ENCODE data around the gene PRKD2. TPM values are rescaled to one million over a fixed set of nuclear protein-coding genes. Genes with fewer than 3 reads are reported as not detected.

Gene PRKD2
- total and polyA plus RNA-seq, 5 experiments from 2014 or later = 28.6 to 102 (median 79.7) TPM

DNA sequence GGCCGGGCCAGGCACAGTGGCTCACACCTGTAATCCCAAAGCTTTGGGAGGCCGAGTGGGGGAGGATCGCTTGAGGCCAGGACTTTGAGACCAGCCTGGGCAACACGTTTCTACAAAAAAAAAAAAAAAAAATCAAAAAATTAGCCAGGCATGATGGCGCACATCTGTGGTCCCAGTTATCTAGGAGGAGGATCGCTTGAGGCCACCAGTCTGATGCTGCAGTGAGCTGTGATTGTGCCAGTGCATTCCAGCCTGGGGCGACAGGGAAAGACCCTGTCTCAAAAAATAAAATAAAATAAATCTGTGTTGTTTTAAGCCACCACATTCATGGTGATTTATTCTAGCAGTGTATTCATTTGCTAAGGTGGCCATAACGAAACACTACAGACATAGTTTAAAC lies 51.8 kb downstream of the PRKD2 start:
- POLR2A ChIA-PET = interaction anchor here (0.6 to 1.0 kb wide), 2 partner anchors 9 to 134 kb away, joined by 3 read pairs; no protein-coding TSS in a partner anchor
- H3K27me3 Mint-ChIP-seq = peaks cover 0 to 3% (median 0%) of the 10 kb centered on the region in 5 donors
- no peaks in the 10 kb centered on the region for H3K36me3 Mint-ChIP-seq

DNA sequence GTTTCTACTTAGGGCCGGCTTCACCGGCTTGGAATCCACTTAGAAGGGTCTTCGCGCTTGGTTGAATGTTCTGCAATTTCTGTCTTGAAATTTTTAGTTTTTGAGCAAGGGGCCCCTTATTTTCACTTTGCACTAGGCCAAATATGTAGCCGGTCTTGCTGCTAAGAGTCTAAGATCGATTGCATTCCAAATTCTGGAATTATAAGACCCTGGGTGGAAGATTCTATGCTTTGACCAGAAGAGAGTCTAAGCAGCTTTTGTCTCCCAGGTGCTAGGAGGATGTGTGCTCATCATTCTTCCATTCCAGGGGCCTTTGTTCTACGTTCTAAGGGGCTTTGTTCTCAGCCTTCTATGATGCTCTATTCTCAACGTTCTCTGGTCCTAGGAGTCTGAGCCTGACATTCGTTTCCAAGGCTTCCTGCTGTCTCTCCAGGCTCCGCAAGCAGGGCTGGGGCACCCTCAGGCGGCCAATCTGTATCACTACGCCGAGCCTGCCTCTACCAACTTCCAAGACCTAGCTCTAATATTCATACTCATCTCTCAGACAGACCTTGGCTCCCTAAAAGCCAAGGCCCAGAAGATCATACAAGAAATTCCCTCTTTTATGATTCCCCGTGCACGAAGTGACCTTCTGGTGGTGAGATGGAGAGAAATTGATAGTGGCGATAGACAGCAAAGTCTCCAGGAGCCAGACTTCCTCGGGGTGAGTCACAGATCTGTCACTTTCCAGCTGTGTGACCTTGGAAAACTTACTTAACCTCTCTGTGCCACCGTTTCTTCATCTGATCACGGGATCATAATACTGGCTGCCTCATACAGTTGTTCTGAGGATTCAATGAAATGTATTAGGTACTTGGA lies 55.0 kb downstream of the PRKD2 start:
- Mint-ChIP-seq H3K9me3 (no peaks in the 10 kb centered on the region), H3K4me3 (peak overlapping the region; percentile 80 to 93 (median 84)), H3K27me3 (peaks cover 7 to 26% (median 13%) of the 10 kb centered on the region in 5 donors), H3K36me3 (no peaks in the 10 kb centered on the region), H3K27ac (peak overlapping the region; percentile 52 to 97 (median 83)), H3K4me1 (peaks cover 16 to 31% (median 23%) of the 10 kb centered on the region in 4 donors)
- ATAC-seq (peak; percentile 45 to 62), DNase-seq (peak; percentile 65 to 85 (median 78))
- POLR2A ChIA-PET = interaction anchor here (0.7 to 2.3 kb wide), 14 partner anchors 11 to 139 kb away, joined by 3 to 27 read pairs (median 6); partner anchors contain the start of genes CALM3 and GNG8

More for the DNA sequence above, 51.8 kb downstream of the PRKD2 start:
- Mint-ChIP-seq H3K4me3 (no peak overlapping the region), H3K9me3 (peaks cover 0 to 4% (median 0%) of the 10 kb centered on the region in 9 donors), H3K27ac (no peak overlapping the region), H3K4me1 (peaks cover 8 to 18% (median 15%) of the 10 kb centered on the region in 4 donors)
- ATAC-seq = no peak
- DNase-seq = no peak

DNA sequence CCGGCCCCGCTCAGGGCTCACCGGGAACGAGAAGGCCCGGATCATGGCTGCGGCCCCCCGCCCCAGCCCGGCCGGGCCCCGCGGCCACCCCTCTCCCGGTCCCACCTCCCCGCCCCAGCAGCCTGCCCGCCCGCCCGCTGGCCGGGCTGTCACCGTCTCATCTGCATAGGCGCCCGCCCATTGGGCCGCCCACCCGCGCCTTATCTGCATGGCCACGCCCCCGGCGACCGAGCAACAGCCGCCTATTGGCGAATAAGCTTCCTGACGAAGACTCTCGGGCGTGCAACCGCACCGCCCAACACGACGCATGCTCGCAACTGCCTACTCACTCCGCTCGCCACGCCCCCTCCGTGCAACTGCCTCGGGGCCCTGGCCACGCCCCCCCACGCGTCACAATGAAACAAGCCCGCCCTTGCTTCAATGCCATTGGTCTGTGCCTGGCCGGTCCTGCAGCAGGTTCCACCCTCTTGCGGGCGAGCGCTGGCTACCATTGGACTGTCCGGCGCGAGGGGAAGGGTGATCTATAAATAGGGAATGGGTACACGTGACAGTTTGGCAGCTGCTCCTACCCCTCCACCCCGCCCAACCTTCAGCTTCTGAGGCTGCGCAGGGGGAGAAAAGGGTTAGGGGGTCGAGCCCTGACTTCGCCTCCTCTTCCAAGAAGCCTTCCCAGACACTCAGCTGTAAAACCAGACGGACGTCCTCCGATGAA lies 55.7 kb downstream of the PRKD2 start, which contains the start of gene DACT3:
DACT3 (minus strand) TSS at position 163 of the 712 bp plus-strand sequence; CDS start at position 45, 118 bp downstream.
- ATAC-seq (peak; percentile 89 to 90), DNase-seq (peak; percentile 96 to 100 (median 99))
- H3K36me3 Mint-ChIP-seq = peaks cover 0 to 3% (median 0%) of the 10 kb centered on the region in 3 donors
- H3K27me3 Mint-ChIP-seq = peaks cover 9 to 31% (median 18%) of the 10 kb centered on the region in 5 donors
- H3K27ac Mint-ChIP-seq = peak within 1 kb of the TSS; percentile 52 to 97 (median 83)
- H3K9me3 Mint-ChIP-seq = no peaks in the 10 kb centered on the region
- H3K4me1 Mint-ChIP-seq = peaks cover 16 to 31% (median 23%) of the 10 kb centered on the region in 4 donors
- POLR2A ChIA-PET = interaction anchor here (0.6 to 2.3 kb wide), 15 partner anchors 12 to 471 kb away, joined by 3 to 27 read pairs (median 6); partner anchors contain the start of genes CALM3 and GNG8
- H3K4me3 Mint-ChIP-seq = peak within 1 kb of the TSS; percentile 80 to 93 (median 84)

DNA sequence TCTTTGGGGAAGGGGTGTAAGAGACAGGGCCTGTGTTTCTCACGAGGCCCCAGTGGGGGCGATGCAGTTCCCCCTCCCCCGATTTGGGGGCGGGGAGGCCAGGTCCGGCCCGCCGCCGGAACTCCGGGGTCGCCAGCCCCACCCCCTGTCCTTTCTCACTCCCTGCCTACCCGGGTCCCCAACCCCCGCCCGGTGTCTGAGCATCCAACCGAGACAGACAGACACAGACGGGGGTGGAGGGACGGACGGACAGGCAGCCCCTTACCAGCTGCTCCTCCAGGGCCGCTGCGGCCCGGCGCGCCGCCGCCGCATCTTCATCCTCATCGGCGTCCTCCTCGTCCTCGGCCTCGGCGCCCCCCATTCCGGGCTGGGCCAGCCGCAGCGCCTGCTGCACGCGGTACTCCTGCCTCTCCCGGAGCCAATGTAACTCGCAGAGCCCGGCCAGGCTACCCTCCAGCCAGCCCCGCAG lies 56.3 kb downstream of the PRKD2 start:
- Mint-ChIP-seq H3K27ac (peak overlapping the region in 1 of 10 donors; percentile 75), H3K27me3 (peaks cover 9 to 31% (median 18%) of the 10 kb centered on the region in 5 donors), H3K4me1 (peaks cover 16 to 31% (median 23%) of the 10 kb centered on the region in 4 donors), H3K9me3 (no peaks in the 10 kb centered on the region), H3K4me3 (peak overlapping the region in 9 of 10 donors; percentile 52 to 93 (median 82)), H3K36me3 (peaks cover 0 to 3% (median 0%) of the 10 kb centered on the region in 3 donors)
- DNase-seq (peak in 1 of 10 donors; percentile 8), ATAC-seq (peak in 1 of 2 donors; percentile 28)
- POLR2A ChIA-PET = interaction anchor here (0.8 to 2.3 kb wide), 10 partner anchors 13 to 138 kb away, joined by 3 to 27 read pairs (median 8); partner anchors contain the start of genes CALM3 and GNG8

DNA sequence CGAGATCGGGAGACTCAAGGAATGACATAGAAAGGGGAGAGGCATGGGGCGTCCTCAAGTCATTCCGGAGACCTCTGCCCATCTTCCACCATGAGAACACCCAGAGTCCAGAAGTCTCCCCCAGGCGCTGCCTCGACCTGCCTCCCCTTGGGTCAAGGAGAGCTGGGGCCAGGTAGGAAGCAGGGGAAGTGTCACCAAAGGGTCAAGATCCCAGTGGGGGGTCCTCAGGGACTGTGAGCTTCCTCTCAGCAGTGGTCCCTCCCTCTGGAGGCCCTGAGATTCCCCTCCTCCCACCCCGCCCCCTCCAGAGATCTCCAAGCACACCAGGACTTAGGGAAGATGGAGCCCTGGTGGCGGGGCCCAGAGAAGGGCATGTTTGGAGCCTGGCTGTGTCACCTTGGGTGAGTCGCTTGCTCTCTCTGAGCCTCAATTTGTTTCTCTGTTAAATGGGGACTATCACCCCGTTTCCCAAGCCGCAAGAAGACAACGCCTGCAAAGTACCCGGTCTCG lies 56.9 kb downstream of the PRKD2 start:
- POLR2A ChIA-PET = interaction anchor here (1.3 to 1.8 kb wide), 4 partner anchors 15 to 89 kb away, joined by 3 to 10 read pairs (median 6); partner anchors contain the start of gene GNG8
- H3K4me3 Mint-ChIP-seq = peak overlapping the region; percentile 52 to 84 (median 78)
- H3K27ac Mint-ChIP-seq = peak overlapping the region in 6 of 10 donors; percentile 13 to 58 (median 30)

DNA sequence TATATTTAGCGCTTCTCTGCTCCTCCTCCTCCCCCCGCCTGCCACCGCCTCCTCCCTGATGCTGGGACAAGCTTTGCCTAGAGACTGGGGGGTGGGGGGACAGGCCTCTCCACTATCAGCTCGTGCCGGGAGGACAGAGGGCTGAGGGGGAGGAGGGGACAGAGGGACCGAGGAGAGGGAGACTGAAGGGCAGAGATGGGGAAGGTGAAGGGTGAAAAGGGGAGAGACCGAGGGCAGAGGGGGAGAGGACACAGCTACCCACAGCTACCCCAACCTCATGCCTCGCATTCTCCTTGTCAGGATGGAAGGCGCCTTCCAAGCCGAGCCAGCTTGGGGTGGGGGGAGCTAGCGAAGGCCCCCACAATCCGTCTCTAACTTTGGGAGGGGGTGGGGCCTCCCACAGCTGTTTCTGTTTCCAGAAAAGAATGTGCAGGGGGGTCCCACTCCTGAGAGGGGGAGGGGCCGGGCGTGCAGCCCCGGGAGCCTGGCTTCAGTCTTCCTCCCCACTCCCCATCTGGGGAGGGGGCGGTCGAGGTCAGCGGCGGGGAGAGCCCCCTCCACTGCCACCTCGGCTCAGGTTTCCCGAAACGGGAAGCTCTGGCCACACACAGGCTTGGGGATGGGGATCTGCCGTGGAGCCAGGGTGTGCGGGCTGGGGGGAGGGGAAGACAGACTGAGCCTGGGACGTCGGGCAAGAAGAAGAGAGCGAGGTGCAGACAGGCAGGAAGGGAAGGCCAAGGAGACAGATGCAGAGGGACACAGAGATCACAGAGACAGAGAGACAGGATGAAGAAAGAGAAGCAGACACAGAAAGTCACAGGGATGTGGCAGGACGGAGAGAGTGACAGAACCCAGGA lies 57.5 kb downstream of the PRKD2 start:
- H3K27ac Mint-ChIP-seq = peak overlapping the region in 6 of 10 donors; percentile 13 to 58 (median 30)
- ATAC-seq = no peak
- H3K36me3 Mint-ChIP-seq = peaks cover 0 to 3% (median 0%) of the 10 kb centered on the region in 3 donors

More for the DNA sequence above, 56.9 kb downstream of the PRKD2 start:
- peaks cover 16 to 31% (median 23%) of the 10 kb centered on the region in 4 donors for H3K4me1 Mint-ChIP-seq
- DNase-seq = no peak
- H3K27me3 Mint-ChIP-seq = peaks cover 10 to 36% (median 19%) of the 10 kb centered on the region in 5 donors
- H3K9me3 Mint-ChIP-seq = no peaks in the 10 kb centered on the region
- H3K36me3 Mint-ChIP-seq = peaks cover 0 to 3% (median 0%) of the 10 kb centered on the region in 3 donors
- ATAC-seq = no peak

DNA sequence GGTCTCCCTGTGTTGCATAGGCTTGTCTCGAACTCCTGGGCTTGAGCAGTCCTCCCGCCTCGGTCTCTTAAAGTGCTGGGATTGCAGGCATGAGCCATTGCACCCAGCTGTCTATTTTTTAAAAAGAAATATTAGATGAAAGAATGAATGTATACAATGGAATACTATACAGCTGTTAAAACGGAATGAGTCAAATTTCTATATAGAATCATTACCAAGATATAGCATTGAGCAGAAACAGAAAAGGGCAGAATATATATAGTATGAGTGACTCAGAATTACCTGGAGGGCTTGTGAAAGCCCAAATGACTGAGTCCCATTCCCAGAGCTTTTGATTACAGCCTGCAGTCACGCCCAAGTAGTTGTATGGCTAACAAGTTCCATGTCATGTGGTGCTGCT lies 60.4 kb downstream of the PRKD2 start:
- H3K4me3 Mint-ChIP-seq = no peak overlapping the region
- DNase-seq (no peak), ATAC-seq (no peak)
- POLR2A ChIA-PET = interaction anchor here (0.5 to 1.1 kb wide), 3 partner anchors 9 to 977 kb away, joined by 3 to 4 read pairs (median 4); no protein-coding TSS in a partner anchor
- H3K36me3 Mint-ChIP-seq = peaks cover 0 to 3% (median 0%) of the 10 kb centered on the region in 3 donors
- H3K27me3 Mint-ChIP-seq = peaks cover 14 to 66% (median 25%) of the 10 kb centered on the region in 5 donors
- no peak overlapping the region for H3K27ac Mint-ChIP-seq
- peaks cover 12 to 22% (median 15%) of the 10 kb centered on the region in 4 donors for H3K4me1 Mint-ChIP-seq
- no peaks in the 10 kb centered on the region for H3K9me3 Mint-ChIP-seq

More for the DNA sequence above, 57.5 kb downstream of the PRKD2 start:
- Mint-ChIP-seq H3K9me3 (no peaks in the 10 kb centered on the region), H3K27me3 (peaks cover 11 to 42% (median 20%) of the 10 kb centered on the region in 5 donors), H3K4me3 (peak overlapping the region; percentile 47 to 84 (median 78)), H3K4me1 (peaks cover 18 to 31% (median 23%) of the 10 kb centered on the region in 4 donors)
- DNase-seq = peak in 2 of 10 donors; percentile 19 to 20
- POLR2A ChIA-PET = interaction anchor here (0.8 to 1.6 kb wide), 3 partner anchors 15 to 89 kb away, joined by 3 to 4 read pairs (median 3); no protein-coding TSS in a partner anchor

DNA sequence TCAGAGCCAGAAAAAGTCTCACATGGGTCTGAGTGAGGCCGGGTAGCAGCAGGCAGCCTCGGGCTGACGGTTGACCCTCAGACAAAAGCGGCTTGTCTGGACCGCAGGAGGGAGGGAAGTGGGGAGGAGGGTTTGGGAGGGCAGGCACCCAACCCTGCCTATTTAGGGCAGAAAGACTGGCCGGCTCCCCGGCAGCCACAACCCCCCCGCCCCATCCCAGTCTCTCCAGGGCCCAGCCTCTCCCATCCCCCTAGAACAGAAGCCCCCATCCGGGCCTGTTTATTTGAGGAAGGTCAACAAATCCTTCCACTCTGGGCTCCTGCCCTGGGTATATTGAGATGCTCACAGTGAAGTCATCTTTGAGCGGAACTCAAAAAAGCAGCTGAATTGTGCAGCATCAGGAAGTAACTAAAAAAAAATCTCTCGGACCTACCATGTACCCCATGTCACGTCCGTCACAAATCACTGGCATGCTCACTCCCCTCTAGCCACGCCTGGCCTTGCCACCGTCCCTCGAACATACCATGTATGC lies 62.2 kb downstream of the PRKD2 start:
- POLR2A ChIA-PET = no interaction called here
- Mint-ChIP-seq H3K36me3 (peaks cover 0 to 4% (median 3%) of the 10 kb centered on the region in 3 donors), H3K9me3 (peaks cover 0 to 4% (median 0%) of the 10 kb centered on the region in 9 donors), H3K27me3 (peaks cover 19 to 78% (median 37%) of the 10 kb centered on the region in 5 donors), H3K27ac (peak overlapping the region in 2 of 10 donors; percentile 1 to 37), H3K4me1 (peaks cover 7 to 9% (median 8%) of the 10 kb centered on the region in 4 donors), H3K4me3 (no peak overlapping the region)
- no peak for ATAC-seq
- no peak for DNase-seq

DNA sequence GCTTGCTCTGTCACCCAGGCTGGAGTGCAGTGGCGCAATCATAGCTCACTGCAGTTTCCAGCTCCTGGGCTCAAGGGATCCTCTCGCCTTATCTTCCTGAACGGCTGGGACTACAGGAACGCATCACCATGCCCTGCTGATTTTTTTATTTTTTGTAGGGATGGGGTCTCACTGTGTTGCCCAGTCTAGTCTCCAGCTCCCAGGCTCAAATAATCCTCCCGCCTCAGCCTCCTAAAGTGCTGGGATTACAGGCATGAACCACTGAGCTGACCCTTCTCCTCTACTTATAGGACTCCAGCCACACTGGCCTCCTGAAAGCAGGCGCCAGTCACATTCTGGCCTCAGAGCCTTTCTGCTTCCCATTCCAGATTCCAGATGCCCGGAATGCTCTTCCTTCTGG lies 66.5 kb downstream of the PRKD2 start:
- H3K9me3 Mint-ChIP-seq = peaks cover 0 to 26% (median 0%) of the 10 kb centered on the region in 9 donors
- ATAC-seq (no peak), DNase-seq (no peak)
- peaks cover 8 to 13% (median 11%) of the 10 kb centered on the region in 4 donors for H3K4me1 Mint-ChIP-seq
- peak overlapping the region in 5 of 10 donors; percentile 20 to 61 (median 38) for H3K4me3 Mint-ChIP-seq
- peak overlapping the region in 1 of 10 donors; percentile 15 for H3K27ac Mint-ChIP-seq
- POLR2A ChIA-PET = no interaction called here
- H3K27me3 Mint-ChIP-seq = peaks cover 22 to 63% (median 41%) of the 10 kb centered on the region in 5 donors
- H3K36me3 Mint-ChIP-seq = peaks cover 0 to 9% (median 7%) of the 10 kb centered on the region in 3 donors

All from naive thymus-derived CD8-positive, alpha-beta T cell (primary cell).